NCI-H1694 (cell line): ENCODE data around the gene DAPK1.

ENCODE experiments used
- DNase-seq: peaks from one replicate; lab custom pipeline; 2025; lab: John Stamatoyannopoulos, UW

Gene DAPK1

GRCh38 chr9:87516926-87517290, 19.2 kb downstream of the DAPK1 start:
- DNase-seq = no peak

DNA sequence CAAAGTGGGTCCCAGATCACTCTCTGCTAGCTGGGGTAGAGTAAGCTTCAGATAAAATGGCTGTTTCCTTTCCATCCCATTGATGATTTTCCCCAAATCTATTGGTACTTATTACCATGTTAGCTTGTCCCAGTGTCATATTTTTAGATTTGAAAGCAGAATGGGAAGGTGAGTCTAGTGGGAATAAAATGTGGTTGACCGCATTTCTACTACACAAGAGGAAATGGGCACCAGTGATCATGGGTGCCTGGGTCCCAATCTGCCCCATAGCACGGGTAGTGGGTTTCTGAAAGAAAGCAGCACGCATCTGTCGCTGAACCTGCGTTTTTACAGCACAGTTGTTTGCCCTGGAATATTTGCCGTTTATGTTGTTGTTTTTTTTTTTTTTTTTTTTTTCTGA, 20.1 kb downstream of the DAPK1 start:
- no peak for DNase-seq

GRCh38 chr9:87518702-87519335, 21.2 kb downstream of the DAPK1 start:
- no peak for DNase-seq

DNA sequence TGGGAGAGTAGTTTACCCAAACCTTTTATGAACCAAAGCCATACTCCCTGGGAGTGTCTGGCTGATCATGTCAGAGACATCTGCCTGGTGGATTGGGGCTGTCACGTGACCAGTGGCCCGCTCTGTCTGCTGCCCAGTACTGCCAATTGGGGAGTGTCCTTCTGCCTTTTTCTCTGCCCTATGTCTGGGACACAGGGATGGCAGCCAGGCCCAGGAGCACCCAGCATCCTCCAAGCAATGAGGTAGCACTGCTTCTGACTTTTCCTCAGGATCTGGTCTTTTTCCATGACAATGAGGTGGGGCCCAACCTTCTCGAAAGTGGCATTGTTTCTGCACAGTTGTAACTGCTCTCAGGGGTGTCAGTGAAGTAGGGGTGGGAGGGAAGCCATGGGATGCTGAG, 21.8 kb downstream of the DAPK1 start:
- no peak for DNase-seq

DNA sequence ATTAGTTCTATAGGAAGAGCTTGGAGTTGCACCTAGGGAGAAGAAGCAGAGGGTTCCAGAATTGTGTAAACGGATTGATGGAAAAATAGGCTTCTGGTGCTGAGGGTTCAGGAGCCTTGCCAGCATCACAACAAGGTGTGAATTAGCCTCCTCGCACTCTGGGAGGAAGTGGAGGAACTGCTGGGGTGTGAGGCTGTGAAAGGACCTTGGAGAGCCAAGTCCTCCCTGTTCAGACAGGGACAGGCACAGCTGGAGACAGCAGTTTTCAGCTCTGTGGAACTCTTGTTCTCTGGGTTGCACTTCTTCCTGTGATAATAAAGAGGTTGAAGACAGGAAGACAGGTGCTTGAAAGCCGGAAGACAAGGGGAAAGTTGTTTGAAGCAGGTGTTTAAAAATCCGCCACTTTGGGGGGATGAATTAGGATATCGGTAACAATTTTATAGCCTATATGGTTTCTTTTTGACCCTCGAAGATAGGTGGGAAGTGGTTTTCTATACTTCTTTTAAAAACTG, 22.6 kb downstream of the DAPK1 start:
- DNase-seq = no peak

- DNase-seq = no peak
Observed at GRCh38 chr9:87521834-87522233, 24.2 kb downstream of the DAPK1 start.

- DNase-seq = no peak
Observed at GRCh38 chr9:87524061-87524460, 26.4 kb downstream of the DAPK1 start.

DNA sequence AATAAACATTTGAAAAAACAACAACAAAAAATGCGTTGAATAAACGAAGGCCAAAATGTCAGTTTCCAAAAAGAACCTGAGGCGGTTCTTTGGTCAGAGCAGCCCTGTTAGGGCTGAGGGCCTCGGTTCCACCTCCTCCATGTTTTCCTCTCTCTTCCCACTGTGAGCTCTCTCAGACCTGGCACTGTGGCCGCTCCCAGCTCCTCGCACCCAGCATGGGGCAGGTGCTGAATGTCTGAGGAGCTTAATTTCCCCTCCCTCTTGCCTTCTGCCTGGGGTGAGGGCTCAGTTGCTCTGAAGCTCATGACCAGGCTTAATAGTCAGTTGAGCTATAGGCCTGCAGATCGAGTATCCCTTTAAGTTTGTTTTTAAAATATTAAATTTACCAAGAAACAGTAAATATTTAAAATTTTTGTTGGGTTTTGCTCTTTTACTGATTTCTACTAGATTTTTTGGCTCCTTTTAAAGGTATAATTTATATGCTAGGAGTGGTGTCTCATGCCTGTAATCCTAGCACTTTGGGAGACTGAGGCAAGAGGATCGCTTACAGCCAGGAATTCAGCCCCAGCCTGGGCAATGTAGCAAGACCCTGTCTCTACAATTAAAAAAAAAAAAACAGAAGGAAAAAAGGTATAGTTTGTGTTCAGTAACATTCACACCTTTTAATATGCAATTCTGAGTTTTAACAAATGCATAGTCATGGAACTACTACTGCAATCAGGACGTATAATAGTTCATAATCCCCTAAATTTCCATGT, 28.1 kb downstream of the DAPK1 start:
- DNase-seq = no peak

DNA sequence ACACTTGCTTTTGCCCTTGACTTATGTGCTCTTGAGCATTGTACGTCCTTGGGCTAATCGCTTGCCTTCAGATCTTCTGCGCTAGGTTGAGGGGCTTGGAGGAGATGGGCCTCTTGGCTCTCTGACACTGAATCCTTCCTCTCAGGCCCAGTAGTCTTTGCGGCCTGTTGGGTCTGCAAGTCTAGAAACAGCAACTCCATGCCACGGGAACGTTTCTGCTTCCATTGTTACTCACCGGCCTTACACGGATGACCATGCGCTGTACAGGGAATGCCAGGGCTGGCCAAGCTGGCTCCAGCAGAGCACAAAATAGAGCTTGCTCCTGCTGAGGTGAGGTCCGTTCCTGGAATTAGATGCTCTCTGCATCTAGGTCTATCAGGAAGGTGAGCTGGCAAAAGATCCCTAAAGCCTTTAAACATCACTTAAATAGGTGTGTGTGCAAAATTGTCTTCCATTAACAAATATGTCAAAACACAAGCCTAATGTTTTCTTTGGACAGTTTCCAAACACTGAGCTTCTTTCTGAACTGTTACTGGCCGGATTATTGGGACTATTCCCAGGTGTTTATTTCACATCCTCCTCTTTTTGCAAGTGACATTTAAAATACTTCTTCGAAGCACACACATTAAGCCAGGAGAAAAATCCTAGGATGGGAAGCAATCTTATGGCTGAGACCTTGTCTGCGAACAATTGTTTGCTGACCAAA, 29.7 kb downstream of the DAPK1 start:
- DNase-seq = no peak

- no peak for DNase-seq
Observed at GRCh38 chr9:87528969-87529368, 31.3 kb downstream of the DAPK1 start.

GRCh38 chr9:87529671-87530070, 32.0 kb downstream of the DAPK1 start:
- DNase-seq = no peak

- DNase-seq = no peak
Observed at GRCh38 chr9:87530716-87531115, 33.0 kb downstream of the DAPK1 start.

DNA sequence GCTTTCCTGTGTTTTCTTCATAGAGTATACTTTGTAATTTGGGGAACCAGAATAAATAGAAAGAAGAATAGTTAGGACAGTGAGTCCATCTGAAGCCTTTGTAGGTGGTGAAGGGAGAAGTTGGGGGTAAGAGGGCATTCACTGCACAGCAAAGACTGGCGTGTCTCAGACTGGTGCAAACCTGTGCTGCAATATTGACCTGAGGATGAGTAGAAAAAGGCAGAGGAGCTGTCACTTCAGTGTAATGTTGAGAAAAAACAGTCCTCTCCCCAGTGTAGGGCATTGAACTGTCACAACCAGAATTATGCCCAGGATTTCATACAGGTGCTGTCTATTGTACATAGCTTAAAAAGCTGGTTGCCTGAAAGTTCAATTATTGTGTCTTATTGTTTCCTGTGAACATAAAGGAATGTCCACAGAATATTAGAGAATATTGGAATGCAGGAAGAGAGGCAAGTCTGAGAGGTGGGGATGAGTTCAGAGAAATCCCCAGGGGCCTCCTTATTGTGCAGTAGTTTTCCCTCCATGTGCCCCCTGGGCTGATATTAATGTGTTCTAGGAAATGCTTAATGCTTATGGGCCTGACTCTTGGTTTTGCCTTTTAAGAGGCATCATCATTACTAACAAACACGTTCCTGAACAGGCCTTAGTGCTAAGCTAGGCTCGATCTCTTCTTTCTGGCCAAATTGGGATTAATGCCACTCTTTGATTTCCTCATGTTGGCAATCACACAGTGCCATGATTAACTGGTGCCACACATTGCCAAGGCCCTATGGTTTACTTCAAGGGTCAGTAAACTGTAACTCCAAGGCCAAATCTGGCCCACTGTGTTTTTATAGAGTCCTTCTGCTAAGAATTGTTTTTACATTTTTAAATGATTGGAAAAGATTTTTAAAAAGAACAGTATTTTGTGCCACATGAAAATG, 34.0 kb downstream of the DAPK1 start:
- no peak for DNase-seq

DNA sequence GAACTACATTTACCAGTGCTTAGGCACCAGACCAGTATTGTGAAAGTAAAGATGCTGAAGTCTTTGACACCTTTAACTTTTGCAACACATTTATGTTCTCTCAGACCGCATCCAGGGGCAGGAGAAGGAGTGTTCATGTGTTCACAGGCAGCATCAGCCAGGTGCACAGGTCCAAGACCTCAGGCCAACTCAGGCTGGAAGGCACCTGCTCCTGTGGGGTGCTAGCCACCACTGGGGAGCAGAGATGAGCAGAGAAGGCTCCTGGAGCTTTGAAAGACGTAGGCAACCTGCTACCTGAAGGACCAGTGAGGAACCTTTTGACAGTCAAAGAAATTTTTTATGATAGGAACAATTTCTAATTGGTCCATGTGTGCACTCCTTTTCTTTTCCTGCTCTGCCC, 35.6 kb downstream of the DAPK1 start:
- DNase-seq = no peak

DNA sequence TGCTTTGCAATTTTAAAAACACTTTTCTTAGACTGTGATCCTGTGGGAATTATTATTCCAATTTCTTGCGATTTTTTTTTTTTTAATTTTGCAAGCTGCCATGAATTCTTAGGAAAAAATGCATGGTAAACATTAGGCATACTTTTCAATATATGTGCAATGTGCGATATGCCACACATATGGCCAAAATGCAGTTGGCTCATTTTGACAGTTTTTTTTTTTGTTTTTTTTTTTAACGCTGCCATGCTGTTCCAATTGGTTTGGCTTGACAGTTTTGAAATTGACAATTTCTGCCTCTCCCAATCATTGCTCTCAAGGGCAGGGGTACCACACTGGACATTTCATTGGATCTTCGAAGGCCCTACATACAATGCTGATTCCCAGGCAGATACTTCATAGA, 36.4 kb downstream of the DAPK1 start:
- DNase-seq = no peak

GRCh38 chr9:87534957-87535356, 37.3 kb downstream of the DAPK1 start:
- no peak for DNase-seq

DNA sequence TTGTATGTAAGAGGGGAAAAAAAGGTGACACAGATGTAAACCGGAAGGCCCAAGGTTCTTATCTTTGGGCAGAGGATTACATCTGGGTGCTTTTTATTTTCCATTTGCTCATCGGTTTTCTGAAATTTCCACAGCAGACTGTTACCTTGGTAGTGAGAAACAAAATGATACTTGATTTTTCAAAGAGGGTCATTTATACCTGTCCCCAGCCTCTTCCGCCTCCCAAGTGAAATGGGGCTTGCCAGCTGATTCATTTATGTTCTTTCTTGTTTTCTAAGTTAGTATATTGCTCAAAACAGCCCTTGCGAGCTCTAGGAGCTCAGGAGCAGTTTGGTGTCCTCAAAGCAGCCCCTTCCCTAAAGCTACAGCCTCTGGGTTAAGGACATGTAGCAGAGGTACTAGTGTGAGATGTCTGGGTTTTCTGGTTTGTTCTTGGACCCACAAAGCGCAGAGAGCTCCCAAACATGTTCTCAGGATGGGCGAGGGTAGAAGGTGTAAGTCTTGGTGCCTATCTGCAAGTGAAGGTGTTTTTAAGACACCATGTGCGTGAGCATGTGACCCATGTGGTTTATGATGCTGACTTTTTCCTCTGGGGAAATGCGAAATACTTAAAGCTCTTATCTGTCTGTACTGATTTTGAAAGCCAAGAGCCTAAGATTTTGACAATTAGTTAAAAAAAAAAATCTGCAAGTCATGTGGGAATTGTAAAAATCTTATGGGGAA, 38.3 kb downstream of the DAPK1 start:
- DNase-seq = no peak

DNA sequence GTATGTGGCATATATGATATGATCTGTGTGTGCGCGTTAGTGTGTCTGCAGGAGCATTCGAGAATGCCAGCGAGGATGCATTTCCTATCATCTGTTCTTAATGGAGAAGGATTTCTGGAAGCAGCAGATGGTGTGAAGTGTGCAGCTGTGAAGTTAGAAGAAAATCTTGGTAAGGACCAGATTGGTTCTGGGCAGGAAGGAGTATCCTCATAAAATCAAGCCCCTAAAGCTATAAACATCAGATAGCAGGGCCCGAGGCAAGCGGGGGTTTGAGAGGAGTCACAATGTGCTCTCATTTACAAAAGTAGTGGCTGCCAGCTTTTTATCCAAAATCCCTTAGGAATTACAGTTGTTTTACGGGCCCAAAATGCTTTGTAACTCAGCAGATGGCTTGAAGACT, 40.0 kb downstream of the DAPK1 start:
- DNase-seq = no peak

- no peak for DNase-seq
Observed at GRCh38 chr9:87540444-87541105, 42.9 kb downstream of the DAPK1 start.

DNA sequence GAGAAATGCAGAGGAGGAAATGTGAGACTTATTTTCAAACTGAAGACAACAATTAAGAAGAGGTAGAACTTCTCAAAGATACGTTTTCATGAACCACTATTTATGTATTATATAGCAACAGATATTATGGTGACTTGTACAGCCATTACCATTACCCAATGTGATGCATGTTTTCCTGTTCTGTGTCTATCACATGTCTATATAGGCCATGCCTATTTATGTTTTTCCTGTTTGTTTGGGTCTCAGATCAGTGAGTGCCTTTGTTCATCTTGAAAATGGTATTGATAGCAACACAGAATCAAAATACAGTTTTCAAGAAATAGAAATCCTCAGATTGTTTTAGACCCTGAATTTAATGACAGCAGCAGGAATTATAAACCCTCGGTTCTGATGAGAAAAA, 44.0 kb downstream of the DAPK1 start:
- no peak for DNase-seq

DNA sequence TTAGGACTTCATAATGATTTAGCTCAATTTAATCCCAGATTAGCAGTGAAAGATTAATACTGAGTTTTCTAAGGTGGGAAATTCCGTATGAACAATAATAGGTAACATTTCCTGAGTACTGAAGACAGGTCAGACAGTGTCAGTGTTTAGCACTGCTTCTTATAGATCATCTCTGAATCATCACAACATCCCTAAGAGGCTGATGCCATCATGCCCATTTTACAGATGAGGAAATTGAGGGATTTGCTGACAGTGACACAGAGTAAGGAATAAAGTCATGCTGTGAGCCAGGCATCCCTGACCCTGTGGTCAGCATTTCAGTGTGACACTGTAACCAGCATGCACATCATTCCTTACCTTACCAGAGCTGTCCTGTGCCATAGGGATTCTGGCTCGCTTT, 44.5 kb downstream of the DAPK1 start:
- DNase-seq = no peak
